PC-3 (cell line): ENCODE results near the gene GRAMD2A. TPM values are rescaled to one million over a fixed set of nuclear protein-coding genes. Genes with fewer than 3 reads are reported as not detected.

Source experiments
- ATAC-seq: fragments of 200-7000 bp; cut with Tn5 transposase; 2 replicates; pipeline ENCODE4 v1.9.1; 2020; ENCODE audit warnings: mild to moderate bottlenecking, moderate library complexity
- BruUV-seq: library from RNA; stranded (reverse); fragments of 400-500 nt; replicated peaks from 2 replicates; lab custom pipeline; 2021; lab: Mats Ljungman, UMichigan
- CTCF ChIA-PET: fragments of 300-600 bp; sonication (Branson Sonifier 250); formaldehyde crosslinking; loops from one replicate; lab custom pipeline; 2022; ENCODE audit warnings: antibody characterized with exemption; lab: Charles Lee
- POLR2A ChIA-PET: fragments of 300-600 bp; sonication (Branson Sonifier 250); formaldehyde crosslinking; loops from one replicate; lab custom pipeline; 2022; ENCODE audit warnings: antibody characterized with exemption; ENCODE audit not compliant: unreplicated experiment; lab: Charles Lee
- DNase-seq: peaks from one replicate; pipeline ENCODE4 v3.0.0-alpha.2; 2015
- H2AFZ ChIP-seq: fragments of 300-600 bp; sonication (generic); 2 replicates; pipeline ENCODE4 v1.6.0; 2016; ENCODE audit warnings: antibody characterized with exemption, low read length
- H3F3A ChIP-seq: fragments of 300-600 bp; sonication (generic); one replicate; pipeline ENCODE4 v1.6.0; 2017; ENCODE audit warnings: antibody characterized with exemption, low read length, control low read depth, mild to moderate bottlenecking; ENCODE audit not compliant: unreplicated experiment
- H3K27ac ChIP-seq: fragments of 300-600 bp; sonication (generic); 2 replicates; pipeline ENCODE4 v1.5.1; 2016; ENCODE audit warnings: mild to moderate bottlenecking, low read length
- H3K27me3 ChIP-seq: fragments of 300-600 bp; sonication (generic); 2 replicates; pipeline ENCODE4 v1.6.1; 2016; ENCODE audit warnings: low read length, mixed read lengths
- H3K36me3 ChIP-seq: fragments of 300-600 bp; sonication (generic); 2 replicates; pipeline ENCODE4 v1.6.1; 2016; ENCODE audit warnings: low read depth, mixed run types, low read length, mixed read lengths
- H3K4me1 ChIP-seq: fragments of 300-600 bp; sonication (generic); 2 replicates; pipeline ENCODE4 v1.5.1; 2016; ENCODE audit warnings: low read length; ENCODE audit not compliant: insufficient read depth
- H3K4me2 ChIP-seq: fragments of 300-600 bp; sonication (generic); 2 replicates; pipeline ENCODE4 v1.6.0; 2016; ENCODE audit warnings: low read length
- H3K4me3 ChIP-seq: fragments of 300-600 bp; sonication (generic); 2 replicates; pipeline ENCODE4 v1.5.1; 2016; ENCODE audit warnings: mild to moderate bottlenecking, low read length, mixed read lengths
- H3K79me2 ChIP-seq: fragments of 300-600 bp; sonication (generic); 2 replicates; pipeline ENCODE4 v1.6.1; 2017; ENCODE audit warnings: low read length, mixed read lengths
- H3K9ac ChIP-seq: fragments of 300-600 bp; sonication (generic); 2 replicates; pipeline ENCODE4 v1.6.0; 2016; ENCODE audit warnings: mild to moderate bottlenecking, low read length
- H3K9me2 ChIP-seq: fragments of 300-600 bp; sonication (generic); replicated peaks from 2 replicates; pipeline ENCODE4 v1.6.1; 2016; ENCODE audit warnings: mixed run types, low read length, mixed read lengths
- H3K9me3 ChIP-seq: fragments of 300-600 bp; sonication (generic); 2 replicates; pipeline ENCODE4 v1.6.1; 2016; ENCODE audit warnings: low read length, mixed read lengths
- H4K20me1 ChIP-seq: fragments of 300-600 bp; sonication (generic); 2 replicates; pipeline ENCODE4 v1.6.1; 2016; ENCODE audit warnings: low read length, mixed read lengths
- EZH2 ChIP-seq: fragments of 300-600 bp; sonication (generic); IDR thresholded peaks from one replicate; pipeline ENCODE4 v1.6.1; 2017; ENCODE audit warnings: antibody characterized with exemption, mild to moderate bottlenecking, low read length; ENCODE audit not compliant: unreplicated experiment
- EZH2phosphoT487 ChIP-seq: fragments of 300-600 bp; sonication (generic); IDR thresholded peaks from 2 replicates; pipeline ENCODE4 v1.6.1; 2018; ENCODE audit warnings: mild to moderate bottlenecking, antibody characterized with exemption, low read length, borderline replicate concordance
- intact Hi-C: fragments of 100-400 bp; cut with micrococcal nuclease; formaldehyde crosslinking; loops from 2 replicates; pipeline ENCODE4 v1.9.0; 2023
- total RNA-seq: library from RNA; depleted of rRNA; stranded (reverse); fragments of >200 nt; gene quantifications from 2 replicates; pipeline ENCODE4 v1.2.3, GENCODE V29; 2014
- TF ChIP-seq, protein P1 (sequence below): fragments of 300-600 bp; sonication (generic); conservative IDR thresholded peaks from 2 replicates; pipeline ENCODE4 v1.5.1; 2017; ENCODE audit warnings: antibody characterized with exemption, low read depth, mild to moderate bottlenecking, low read length

GRAMD2A gene
- total RNA-seq, 1 experiment from 2014 or later = 0.07 TPM

DNA sequence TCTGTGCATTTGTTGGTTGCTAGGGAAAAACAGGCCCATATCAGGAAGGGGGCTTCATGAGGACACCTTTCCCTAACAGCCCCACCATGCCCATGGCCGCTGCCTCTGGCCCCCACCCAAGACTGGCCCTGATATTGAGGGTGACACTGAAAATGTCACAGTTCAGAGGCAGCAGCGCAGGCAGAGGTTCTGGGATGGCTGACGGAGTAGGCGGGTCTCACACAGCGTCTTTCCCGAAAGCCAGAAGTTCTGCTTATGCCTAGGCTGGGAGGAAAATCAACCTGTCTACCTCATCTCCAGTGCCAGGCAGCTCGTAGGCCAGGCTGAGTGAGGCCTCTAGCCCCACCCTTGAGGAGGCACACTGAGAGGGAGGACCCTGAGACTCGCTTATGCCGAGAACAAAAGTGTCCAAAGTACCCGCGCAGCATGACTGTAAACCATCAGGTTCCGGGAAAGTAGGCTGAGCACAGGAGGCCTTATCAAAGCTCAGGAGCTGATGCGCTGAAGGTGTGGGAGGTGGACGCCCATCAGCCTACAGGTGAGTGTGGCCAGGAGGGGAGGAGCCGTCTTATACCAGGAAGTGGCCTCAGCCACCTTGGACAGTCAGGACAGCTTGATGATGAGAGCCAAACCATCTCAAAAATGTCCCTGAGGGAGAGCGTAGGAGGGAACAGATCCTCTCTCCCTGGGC, 27.5 kb downstream of the GRAMD2A start:
- TF ChIP-seq EZH2 = no peak
- TF ChIP-seq, protein P1, sequence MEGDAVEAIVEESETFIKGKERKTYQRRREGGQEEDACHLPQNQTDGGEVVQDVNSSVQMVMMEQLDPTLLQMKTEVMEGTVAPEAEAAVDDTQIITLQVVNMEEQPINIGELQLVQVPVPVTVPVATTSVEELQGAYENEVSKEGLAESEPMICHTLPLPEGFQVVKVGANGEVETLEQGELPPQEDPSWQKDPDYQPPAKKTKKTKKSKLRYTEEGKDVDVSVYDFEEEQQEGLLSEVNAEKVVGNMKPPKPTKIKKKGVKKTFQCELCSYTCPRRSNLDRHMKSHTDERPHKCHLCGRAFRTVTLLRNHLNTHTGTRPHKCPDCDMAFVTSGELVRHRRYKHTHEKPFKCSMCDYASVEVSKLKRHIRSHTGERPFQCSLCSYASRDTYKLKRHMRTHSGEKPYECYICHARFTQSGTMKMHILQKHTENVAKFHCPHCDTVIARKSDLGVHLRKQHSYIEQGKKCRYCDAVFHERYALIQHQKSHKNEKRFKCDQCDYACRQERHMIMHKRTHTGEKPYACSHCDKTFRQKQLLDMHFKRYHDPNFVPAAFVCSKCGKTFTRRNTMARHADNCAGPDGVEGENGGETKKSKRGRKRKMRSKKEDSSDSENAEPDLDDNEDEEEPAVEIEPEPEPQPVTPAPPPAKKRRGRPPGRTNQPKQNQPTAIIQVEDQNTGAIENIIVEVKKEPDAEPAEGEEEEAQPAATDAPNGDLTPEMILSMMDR = no peak
- TF ChIP-seq EZH2phosphoT487 = no peak
- intact Hi-C loops = no loop called here
- H3F3A ChIP-seq = no peaks in the 10 kb centered on the region
- no peaks in the 10 kb centered on the region for H3K36me3 ChIP-seq
- peaks cover 18% of the 10 kb centered on the region for H3K4me1 ChIP-seq
- CTCF ChIA-PET = no interaction called here
- H3K9me2 ChIP-seq = no peaks in the 10 kb centered on the region
- H3K79me2 ChIP-seq = no peaks in the 10 kb centered on the region
- no peak overlapping the region for H3K27ac ChIP-seq
- BruUV-seq = no TSS peak
- H3K27me3 ChIP-seq = no peaks in the 10 kb centered on the region
- ATAC-seq (no peak), DNase-seq (no peak)
- no peak overlapping the region for H3K4me3 ChIP-seq
- no peak overlapping the region for H2AFZ ChIP-seq
- no peak overlapping the region for H3K4me2 ChIP-seq
- no peaks in the 10 kb centered on the region for H3K9me3 ChIP-seq
- H3K9ac ChIP-seq = no peak overlapping the region
- POLR2A ChIA-PET = no interaction called here
- H4K20me1 ChIP-seq = no peaks in the 10 kb centered on the region

DNA sequence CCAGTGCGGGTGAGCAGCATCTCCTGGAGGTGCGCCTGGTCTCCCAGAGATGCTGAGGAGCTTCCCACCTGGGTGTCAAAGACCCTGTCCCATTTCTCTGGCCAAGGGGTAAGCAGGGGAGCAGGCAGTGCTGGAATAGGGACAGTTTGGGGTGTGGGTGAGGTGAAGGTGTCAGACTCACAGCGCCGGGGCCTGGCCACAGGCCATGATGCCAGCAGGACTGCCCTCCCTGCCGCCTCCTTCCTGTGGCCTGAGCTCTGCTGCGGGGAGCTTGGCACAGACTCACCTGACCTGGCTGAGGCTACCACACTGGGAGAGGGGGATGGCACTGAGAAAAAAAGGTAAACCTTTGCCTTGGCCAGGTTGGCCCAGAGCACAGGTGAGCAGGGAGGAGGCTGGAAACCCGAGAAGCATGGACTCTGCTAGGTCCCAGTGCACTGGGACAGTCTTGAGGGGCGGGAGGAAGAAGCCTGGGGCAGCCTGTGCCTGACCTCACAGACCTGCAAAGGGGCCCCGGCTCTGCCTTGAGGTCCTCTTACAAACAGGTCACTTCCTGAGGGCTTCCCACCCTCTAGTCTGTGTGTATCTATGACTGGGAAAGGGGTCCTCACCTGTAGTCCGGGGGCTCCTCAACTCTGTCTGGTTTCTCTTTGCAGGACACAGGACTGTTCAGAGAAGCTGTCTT, 28.2 kb downstream of the GRAMD2A start:
- POLR2A ChIA-PET = no interaction called here
- H3K9me2 ChIP-seq = no peaks in the 10 kb centered on the region
- no TSS peak for BruUV-seq
- H3F3A ChIP-seq = no peaks in the 10 kb centered on the region
- no peak overlapping the region for H3K9ac ChIP-seq
- DNase-seq (no peak), ATAC-seq (no peak)
- intact Hi-C loops = no loop called here
- H4K20me1 ChIP-seq = no peaks in the 10 kb centered on the region
- H3K27me3 ChIP-seq = no peaks in the 10 kb centered on the region
- no peak overlapping the region for H3K27ac ChIP-seq
- CTCF ChIA-PET = no interaction called here
- H3K4me2 ChIP-seq = no peak overlapping the region
- H3K4me3 ChIP-seq = no peak overlapping the region
- no peaks in the 10 kb centered on the region for H3K79me2 ChIP-seq
- H3K36me3 ChIP-seq = no peaks in the 10 kb centered on the region
- TF ChIP-seq EZH2phosphoT487 (no peak), EZH2 (no peak)
- TF ChIP-seq, protein P1 = no peak
- no peaks in the 10 kb centered on the region for H3K9me3 ChIP-seq
- H2AFZ ChIP-seq = no peak overlapping the region
- H3K4me1 ChIP-seq = peaks cover 18% of the 10 kb centered on the region

DNA sequence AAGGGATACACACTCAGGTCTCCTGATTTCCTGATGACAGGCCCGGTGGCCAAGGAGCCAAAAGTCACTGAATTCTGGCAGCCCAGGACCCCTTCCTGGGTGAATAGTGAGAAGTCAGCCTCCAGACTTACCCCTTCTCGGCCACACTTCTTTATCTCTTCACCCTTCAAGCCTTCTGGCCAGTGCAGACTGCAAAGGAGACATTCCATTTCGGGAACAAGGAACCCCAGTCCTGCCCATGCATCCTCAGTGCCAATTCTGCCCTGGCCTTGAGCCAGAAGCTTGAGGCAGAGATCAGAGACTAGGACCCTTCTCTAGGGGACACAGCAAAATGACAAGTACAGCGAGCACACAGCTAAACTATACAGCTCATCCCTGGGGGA, 28.8 kb downstream of the GRAMD2A start:
- BruUV-seq = no TSS peak
- Histone ChIP-seq H3K4me2 (peak overlapping the region; percentile 52), H3K9me3 (no peaks in the 10 kb centered on the region), H2AFZ (no peak overlapping the region), H3K27ac (0 out of 2 replicates have a peak overlapping the region, but pooled peaks have one; percentile 10), H3K79me2 (no peaks in the 10 kb centered on the region), H4K20me1 (no peaks in the 10 kb centered on the region), H3K4me3 (no peak overlapping the region), H3K36me3 (no peaks in the 10 kb centered on the region), H3K9me2 (no peaks in the 10 kb centered on the region), H3F3A (no peaks in the 10 kb centered on the region), H3K27me3 (no peaks in the 10 kb centered on the region), H3K9ac (no peak overlapping the region), H3K4me1 (peaks cover 18% of the 10 kb centered on the region)
- intact Hi-C loops = no loop called here
- ChIA-PET POLR2A (no interaction called here), CTCF (no interaction called here)
- DNase-seq (no peak), ATAC-seq (no peak)
- TF ChIP-seq, protein P1 = no peak
- TF ChIP-seq EZH2 (no peak), EZH2phosphoT487 (no peak)
